HTR-8/SVneo (cell line): Measurements from ENCODE around the gene PMPCA.

Experiments used
- DNase-seq: peaks from one replicate; pipeline ENCODE4 v3.0.0; 2011; ENCODE audit warnings: low spot score, mixed read lengths; ENCODE audit not compliant: insufficient read length
- FAIRE-seq: peaks from 2 replicates; lab custom pipeline; 2011; peaks lifted over from hg19 to GRCh38; lab: Jason Lieb, UNC

PMPCA gene

DNA sequence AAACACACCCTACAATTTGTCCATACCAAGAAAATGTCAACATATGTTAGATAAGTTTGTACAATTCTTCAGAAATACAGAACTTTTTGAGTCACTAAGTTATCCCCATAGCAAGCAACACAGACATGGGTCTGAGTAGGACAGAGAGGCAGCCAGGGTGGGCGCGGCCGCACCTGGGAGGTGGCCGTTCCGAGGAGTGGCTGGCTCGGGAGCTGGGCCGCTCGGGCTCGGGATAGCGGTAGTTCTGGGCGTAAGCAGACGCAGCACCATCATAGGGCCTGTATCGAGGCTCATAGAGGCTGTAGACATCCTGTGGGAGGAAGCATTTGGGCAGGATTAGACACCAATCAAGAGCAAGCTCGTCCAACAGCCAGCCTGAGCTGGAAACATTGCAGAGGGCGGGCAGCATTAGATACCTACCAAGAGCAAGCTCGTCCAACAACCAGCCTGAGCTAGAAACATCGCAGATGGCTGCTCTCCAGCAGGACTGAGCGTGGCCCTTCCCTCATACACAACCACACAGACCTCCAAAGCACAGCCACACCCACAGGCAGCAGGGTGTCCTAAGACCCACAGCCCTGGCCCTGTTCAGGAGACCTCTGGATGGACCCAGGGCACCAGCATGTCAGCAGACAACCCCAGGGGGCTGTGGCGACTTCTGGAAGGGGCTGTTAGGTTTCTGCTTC is 61.5 kb downstream of the PMPCA start:
- DNase-seq: no peak
- no peak for FAIRE-seq

DNA sequence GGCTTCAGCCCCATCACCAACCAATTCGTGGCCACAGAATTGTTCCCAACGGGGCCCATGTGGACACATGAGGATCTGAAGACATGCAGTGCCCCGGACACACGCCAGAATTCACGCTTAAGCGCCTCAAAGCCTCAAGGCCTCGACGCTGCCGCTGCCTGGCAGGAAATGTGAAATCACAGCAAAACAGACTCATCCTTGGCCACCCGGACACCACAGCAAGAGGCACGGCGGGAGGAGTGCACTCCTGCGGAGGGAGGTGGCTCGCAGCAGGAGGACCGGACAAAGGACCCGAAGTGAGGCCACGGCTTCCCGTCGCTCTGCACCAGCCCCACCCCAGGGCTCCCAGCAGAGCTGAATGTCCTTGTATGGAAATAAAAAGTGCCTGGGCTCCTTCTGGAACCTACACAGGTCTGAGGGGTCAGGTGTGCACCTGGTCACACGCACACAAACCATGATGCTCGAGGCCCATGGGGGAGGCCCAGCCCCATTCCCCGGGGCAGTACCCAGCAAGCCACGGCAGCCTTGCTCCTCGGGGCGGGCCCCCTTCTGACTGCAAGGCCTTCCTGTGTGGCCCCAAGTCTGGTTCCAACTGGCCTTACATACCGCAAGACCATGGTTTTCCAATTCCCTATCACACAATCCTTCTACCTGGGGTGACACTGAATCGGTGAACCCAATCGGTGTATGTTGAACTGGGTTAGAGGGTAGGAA is 62.3 kb downstream of the PMPCA start:
- DNase-seq (no peak), FAIRE-seq (no peak)

DNA sequence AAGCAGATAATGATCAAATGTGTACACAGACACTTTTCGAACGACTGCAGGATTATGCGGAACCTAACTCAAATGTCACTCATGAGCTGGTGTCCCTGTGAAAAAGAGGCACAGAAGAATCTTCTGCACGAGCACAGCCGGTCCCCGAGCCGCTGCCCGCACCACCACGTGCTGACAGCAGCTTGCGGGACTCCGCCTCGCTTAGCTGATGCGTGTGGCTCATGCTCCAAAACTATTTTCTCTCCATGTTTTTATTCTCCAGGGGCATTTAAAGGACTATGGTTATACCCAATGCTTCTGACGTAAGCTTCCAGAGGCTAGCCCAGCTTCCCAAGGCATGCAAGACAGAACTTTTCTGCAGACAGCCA is 62.9 kb downstream of the PMPCA start:
- DNase-seq (no peak), FAIRE-seq (no peak)
